ENCODE data around the gene BLVRA.

DNA sequence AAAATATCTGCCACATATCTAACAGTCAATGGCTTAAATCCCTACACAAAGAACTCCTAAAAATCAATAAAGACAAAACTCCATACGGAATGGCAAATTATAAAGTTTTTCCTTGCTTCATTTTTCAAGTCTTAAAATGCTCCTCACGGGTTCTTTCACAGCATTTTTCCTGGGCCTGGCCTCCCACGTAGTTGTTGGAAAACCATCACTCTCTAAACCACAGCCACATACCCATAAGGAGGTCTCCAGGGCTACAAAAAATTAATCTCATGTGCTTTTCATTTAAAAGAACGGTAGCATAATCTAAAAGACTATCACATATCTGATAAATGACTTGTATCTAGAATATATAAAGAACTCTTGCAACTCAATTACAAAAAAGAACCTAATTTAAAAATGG, 32.0 kb upstream of the BLVRA start:
- TF ChIP-seq, protein P1, sequence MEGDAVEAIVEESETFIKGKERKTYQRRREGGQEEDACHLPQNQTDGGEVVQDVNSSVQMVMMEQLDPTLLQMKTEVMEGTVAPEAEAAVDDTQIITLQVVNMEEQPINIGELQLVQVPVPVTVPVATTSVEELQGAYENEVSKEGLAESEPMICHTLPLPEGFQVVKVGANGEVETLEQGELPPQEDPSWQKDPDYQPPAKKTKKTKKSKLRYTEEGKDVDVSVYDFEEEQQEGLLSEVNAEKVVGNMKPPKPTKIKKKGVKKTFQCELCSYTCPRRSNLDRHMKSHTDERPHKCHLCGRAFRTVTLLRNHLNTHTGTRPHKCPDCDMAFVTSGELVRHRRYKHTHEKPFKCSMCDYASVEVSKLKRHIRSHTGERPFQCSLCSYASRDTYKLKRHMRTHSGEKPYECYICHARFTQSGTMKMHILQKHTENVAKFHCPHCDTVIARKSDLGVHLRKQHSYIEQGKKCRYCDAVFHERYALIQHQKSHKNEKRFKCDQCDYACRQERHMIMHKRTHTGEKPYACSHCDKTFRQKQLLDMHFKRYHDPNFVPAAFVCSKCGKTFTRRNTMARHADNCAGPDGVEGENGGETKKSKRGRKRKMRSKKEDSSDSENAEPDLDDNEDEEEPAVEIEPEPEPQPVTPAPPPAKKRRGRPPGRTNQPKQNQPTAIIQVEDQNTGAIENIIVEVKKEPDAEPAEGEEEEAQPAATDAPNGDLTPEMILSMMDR (IDR thresholded peaks at IDR 0.05; ENCODE audit: low read depth, low read length, poor library complexity, severe bottlenecking): no peak
- TF ChIP-seq EZH2phosphoT487 (IDR thresholded peaks at IDR 0.05; ENCODE audit: borderline replicate concordance, low read length): no peak
